ENCODE results near the gene NAXD.

GRCh38 chr13:110689041-110689440, 73.7 kb downstream of the NAXD start:
- no peak for TF ChIP-seq CTCF (IDR thresholded peaks at IDR 0.05)
- TF ChIP-seq POLR2A (IDR thresholded peaks at IDR 0.05), result no peak
- TF ChIP-seq POLR2AphosphoS5 (IDR thresholded peaks at IDR 0.05), result no peak

Measured in gastroesophageal sphincter (tissue), 3 donors.